DMS 273 (cell line): ENCODE results near the gene PARP12.
"Not testable (repeated sequence)": the region's sequence is repeated elsewhere in the genome, so short reads cannot be mapped to it uniquely, and the experiment has no call there.

ENCODE experiments used
- DNase-seq: peaks from one replicate; lab custom pipeline; 2025; ENCODE audit not compliant: unreplicated experiment; lab: John Stamatoyannopoulos, UW

Gene PARP12

DNA sequence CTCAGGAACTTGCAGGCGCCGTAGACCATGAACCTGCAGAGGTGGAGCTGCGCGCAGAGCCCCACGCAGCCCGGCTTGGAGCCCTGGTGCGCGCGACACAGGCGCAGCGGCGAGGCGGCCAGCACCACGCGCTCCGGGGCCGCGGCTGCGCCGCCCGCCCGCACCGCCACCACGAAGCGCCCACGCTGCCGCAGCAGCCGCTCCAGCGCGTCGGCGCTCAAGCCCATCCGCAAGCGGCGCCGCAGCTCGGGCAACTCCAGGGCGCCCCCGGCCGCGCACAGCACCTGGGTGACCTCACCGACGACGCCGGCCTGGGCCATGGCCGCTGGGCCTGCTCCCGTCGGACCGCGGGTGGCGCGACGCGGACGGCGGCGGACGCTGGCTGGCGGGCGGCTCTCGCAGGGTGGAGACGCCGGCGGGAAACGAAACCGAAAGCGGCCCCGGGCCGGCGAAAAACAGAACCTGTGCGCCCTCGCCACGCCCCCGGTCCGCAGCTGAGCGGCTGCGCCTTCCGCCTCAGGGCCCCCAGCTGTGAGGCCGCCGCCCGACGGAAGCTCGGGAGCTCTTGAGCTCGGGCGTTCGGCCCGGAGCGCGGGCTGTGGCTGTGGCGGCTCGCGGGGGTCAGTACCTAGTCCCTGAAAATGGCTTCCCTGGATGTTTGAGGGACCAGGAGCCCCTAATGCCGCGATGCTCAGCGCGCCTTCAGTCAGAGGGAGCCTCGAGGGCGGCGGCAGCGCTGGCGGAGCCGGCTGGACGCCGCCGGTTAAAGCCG, at the start of gene PARP12:
Gene PARP12, minus strand, starts transcription at position 424 of the 772 bp plus-strand sequence. Its CDS starts 104 bp downstream, at position 320.
- peak; percentile 92 for DNase-seq

DNA sequence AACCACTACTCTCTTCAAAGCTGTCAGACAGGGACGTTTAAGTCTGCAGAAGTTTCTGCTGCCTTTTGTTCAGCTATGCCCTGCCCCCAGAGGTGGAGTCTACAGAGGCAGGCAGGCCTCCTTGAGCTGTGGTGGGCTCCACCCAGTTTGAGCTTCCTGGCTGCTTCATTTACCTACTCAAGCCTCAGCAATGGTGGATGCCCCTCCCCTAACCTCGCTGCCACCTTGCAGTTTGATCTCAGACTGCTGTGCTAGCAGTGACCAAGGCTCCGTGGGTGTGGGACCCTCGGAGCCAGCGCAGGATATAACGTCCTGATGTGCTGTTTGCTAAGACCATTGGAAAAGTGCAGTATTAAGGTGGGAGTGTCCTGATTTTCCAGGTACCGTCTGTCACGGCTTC, 46.0 kb upstream of the PARP12 start:
- DNase-seq: not testable (repeated sequence)

DNA sequence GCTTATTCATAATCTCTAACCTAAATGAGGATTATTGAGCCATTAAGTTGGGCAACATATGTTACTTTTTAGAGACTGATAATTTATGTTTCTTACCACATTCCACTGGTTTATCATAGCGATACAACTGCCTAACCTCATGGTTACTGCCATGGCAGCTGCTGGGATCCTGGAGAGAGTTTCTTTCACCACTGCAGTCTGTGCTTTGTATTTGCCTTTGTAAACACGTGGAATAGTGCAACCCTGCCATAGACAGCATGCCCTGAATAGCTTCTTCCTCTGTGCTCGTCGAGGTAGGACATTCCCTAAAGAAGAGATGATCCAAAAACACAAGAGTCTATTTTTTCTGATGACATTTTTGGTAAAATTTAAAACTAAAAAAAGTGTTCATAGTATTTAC, 33.7 kb upstream of the PARP12 start:
- DNase-seq: no peak

DNA sequence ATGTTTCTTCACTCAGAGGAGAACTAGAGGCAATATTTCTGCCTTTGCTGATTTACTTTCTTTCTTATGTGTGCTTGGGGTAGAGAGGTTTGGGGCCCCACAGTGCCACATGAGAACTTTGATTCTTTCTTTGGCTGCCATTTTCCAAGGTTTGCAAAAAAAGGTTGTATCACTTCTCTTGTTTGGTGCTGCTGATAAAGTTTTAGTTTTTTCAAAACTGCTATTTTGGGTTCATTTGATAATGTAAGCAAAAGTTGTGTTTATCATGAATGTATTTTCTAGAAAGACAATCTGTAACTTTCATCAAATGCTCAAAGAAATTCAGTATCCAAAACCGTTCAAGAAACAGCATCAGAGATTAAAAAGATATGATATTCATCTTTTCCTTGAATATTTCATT, 30.6 kb upstream of the PARP12 start:
- no peak for DNase-seq

- no peak for DNase-seq
These were observed 22.7 kb upstream of the PARP12 start for GRCh38 chr7:140085447-140085846.

- DNase-seq: no peak
These were observed 22.2 kb upstream of the PARP12 start for GRCh38 chr7:140084972-140085371.

DNA sequence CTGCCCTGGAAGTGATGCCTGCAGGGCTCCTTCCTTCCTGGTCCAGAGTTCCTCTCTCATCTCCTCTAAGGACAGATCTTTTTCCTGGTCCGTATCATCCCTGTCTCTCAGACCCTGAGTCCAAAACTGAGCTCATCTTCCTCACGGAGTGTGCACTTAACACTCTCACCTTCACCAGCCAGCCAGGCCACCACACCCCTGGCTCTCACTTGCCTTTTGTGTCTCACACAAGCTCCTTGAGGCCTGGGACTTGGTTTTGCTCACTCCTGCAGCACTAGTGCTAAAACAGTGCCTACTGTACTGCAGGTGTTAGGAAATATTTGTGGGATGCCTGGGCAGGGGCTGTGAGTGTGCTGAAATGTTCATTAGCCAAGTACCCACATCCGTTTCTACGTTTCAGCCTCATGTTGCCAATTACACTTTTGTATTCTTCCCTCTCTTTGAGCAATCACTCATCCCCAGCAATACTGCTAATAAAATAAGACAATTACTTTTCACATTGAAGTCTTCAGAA, 21.4 kb upstream of the PARP12 start:
- DNase-seq: no peak

DNA sequence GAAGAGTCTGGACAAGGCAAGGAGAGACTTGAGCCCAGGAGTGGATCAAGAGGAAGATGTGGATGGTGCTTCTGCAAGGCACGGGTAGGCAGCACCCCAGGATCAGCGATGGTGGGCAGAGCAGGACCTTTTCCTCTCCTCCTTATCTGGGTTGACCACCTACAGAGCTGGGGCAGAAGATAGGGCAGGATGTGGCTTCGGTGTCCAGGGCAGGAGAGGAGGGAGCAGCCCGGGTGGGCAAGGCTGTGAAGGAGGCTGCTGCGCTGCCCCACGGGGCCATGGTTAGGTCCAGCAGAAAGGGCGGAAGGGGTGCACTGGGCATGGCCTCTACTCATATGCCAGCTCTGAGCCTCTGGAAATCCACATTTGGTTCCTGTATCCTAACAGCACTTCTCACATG, 20.0 kb upstream of the PARP12 start:
- DNase-seq: no peak

DNA sequence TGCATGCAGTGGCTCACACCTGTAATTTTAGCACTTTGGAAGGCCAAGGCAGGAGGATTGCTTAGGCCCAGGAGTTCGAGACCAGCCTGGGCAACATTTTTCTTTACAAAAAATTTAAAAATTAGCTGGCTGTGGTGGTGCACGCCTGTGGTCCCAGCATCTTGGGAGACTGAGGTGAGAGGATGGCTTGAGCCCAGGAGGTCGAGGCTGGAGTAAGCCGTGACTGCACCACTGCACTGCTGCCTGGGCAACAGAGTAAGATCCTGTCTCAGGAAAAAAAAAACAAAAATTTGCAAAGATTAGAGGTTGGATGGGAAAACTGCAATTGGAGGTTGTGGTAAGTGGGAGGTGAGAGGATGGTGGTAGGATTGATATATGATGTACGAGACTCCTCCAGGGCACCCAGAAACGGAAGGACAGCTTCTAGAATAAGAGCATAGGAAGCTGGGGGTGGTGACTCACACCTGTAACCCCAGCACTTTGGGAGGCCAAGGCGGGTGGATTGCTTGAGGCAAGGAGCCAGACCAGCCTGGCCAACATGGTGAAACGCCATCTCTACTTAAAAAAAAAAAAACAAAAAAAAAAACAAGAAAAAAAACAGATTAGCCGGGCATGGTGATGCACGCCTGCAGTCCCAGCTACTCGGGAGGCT, 19.1 kb upstream of the PARP12 start:
- DNase-seq: no peak

- DNase-seq: peak; percentile 50
These were observed 18.2 kb upstream of the PARP12 start for GRCh38 chr7:140080919-140081318.

DNA sequence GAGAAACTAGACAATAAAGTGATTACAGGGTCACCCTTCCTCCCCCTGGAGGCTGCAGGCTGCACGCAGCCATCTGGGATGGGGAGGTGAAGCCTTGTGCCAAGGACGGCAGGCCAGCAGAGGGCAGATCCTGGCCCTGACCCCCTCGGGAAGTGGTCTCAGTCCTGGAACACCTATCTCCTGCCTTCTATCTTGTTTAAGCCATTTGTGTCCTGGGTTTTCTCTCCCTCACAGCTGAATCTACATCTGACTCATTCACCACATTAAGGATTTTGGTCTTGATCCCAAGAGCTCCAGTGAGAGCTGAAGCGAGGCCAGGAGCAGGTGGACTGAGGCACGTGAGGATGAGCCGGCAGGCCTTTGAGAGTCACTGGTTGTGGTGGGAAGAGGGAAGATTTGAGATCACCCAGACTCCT, 16.4 kb upstream of the PARP12 start:
- DNase-seq: peak; percentile 77

DNA sequence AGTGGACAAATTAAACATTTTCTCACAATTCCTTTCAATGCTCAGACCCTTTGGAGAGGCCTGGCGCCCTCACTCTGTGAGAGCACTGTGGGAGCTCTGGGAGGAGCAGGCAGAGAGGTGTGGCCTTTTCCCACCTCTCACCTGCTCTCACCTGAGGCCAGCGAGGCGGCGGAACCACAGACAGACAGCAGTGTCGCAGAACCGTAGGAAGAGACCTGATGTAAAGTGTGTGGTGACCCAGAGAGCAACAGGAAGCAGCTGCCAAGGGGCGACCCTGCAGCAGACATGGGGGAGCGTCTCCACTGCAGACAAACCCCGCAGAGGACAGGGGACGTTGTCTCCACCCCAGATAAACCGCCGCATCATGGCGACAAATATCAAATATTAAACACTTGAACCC, 15.6 kb upstream of the PARP12 start:
- DNase-seq: no peak

GRCh38 chr7:140074780-140075179, 12.0 kb upstream of the PARP12 start:
- no peak for DNase-seq

- no peak for DNase-seq
These were observed 7.8 kb upstream of the PARP12 start for GRCh38 chr7:140070546-140070945.

GRCh38 chr7:140069298-140069949, 6.7 kb upstream of the PARP12 start:
- DNase-seq: no peak

GRCh38 chr7:140068033-140068432, 5.3 kb upstream of the PARP12 start:
- no peak for DNase-seq

- no peak for DNase-seq
These were observed 4.3 kb upstream of the PARP12 start for GRCh38 chr7:140067052-140067451.

DNA sequence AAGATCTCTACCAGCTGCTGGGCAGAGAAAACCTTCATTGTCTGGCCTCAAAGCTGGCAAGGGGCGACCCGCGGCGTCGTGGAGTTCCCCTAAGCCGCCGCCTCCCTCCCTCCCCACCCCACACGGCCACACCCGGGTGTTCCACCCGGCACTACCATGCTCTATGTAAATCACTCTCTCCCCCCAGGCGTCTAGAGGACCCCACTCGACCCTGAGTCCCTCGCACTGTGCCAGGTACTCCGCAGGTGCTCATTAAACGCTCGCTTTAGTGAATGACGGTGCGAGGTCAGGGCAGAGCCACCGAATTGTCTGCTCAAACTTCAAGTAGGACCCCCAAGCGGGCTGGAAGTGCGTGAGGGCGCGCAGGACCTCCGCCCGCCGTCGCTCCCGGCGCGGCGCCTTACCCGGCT, 628 bp downstream of the PARP12 start:
- peak; percentile 64 for DNase-seq

DNA sequence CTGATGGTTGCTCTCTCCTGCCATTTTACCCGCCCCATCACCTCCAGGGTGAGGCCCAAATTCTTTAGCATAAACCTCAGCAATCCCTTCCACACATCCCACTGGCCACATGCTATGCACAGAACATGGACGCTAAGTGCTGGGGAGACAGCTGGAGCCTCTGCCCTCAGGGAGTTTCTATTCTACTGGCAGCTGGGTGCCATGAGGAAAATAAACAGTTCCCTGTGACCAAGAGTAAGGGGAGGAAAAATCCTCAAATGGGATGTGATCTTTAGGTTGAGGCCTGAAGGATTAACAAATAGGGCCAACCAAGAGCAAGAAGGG, 1.2 kb downstream of the PARP12 start:
- DNase-seq: peak; percentile 34

DNA sequence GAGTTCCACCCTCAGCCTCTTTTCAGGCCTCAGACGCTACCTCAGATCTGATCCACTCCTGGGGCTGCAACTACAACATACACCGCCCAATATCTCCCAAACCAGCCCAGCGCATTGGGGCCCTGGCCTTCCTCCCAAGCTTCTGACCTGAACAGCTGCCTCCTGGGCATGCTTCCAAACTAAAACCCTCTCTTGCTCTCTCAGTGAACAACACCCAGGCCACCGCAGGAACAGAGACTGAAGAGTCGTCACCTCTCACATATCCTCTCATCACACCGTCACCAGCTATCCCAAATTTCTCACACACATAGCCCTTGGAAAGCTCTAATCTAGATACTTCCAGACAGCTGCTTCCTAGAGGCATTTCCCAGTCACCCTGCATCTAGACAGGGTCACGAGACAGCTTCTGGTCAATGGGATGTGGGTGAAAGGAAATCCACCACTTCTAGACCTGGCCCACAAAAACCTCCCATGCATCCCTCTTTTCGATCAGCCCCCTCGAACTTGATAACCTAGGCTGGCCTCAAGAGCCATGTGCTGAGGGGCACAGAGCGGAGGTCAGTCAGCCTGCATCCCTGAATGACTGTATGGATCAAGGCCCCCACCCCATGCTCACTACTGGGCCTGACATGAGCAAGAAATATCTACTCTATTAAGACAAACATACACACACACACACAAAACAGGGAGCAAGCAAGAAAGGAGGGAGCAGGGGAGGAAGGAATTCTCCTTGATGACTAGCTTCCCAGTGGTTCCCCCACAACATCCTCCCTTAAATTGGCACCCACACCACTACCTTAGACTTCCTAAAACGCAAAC, 1.8 kb downstream of the PARP12 start:
- DNase-seq: peak; percentile 77

GRCh38 chr7:140060243-140060630, 2.5 kb downstream of the PARP12 start:
- DNase-seq: peak; percentile 41
